NCI-H1694 treated with DMSO at 0.1 percent for 48 hours (cell line): ENCODE measurements around the gene LMNTD2.
"Not testable (repeated sequence)": the region's sequence is repeated elsewhere in the genome, so short reads cannot be mapped to it uniquely, and the experiment has no call there.

Experiments used
- DNase-seq: peaks from one replicate; lab custom pipeline; 2025; lab: John Stamatoyannopoulos, UW

LMNTD2 gene

GRCh38 chr11:532986-533585 lies 27.5 kb downstream of the LMNTD2 start:
- no peak for DNase-seq

- no peak for DNase-seq
These were observed 28.0 kb downstream of the LMNTD2 start for GRCh38 chr11:532527-532985.

- DNase-seq: no peak
These were observed 28.5 kb downstream of the LMNTD2 start for GRCh38 chr11:531919-532526.

- no peak for DNase-seq
These were observed 29.3 kb downstream of the LMNTD2 start for GRCh38 chr11:530960-531831.

GRCh38 chr11:529728-530411 lies 30.7 kb downstream of the LMNTD2 start:
- DNase-seq: no peak

GRCh38 chr11:528815-529727 lies 31.5 kb downstream of the LMNTD2 start:
- DNase-seq: no peak

GRCh38 chr11:528166-528814 lies 32.2 kb downstream of the LMNTD2 start:
- no peak for DNase-seq

GRCh38 chr11:526192-526591 lies 34.3 kb downstream of the LMNTD2 start:
- no peak for DNase-seq

- no peak for DNase-seq
These were observed 39.3 kb downstream of the LMNTD2 start for GRCh38 chr11:521177-521688.

GRCh38 chr11:520428-521176 lies 39.9 kb downstream of the LMNTD2 start:
- no peak for DNase-seq

GRCh38 chr11:518463-519202 lies 41.9 kb downstream of the LMNTD2 start:
- DNase-seq: no peak

- not testable (repeated sequence) for DNase-seq
These were observed 43.4 kb downstream of the LMNTD2 start for GRCh38 chr11:516918-517685.

- DNase-seq: no peak
These were observed 44.1 kb downstream of the LMNTD2 start for GRCh38 chr11:516400-516799.

GRCh38 chr11:515131-515530 lies 45.4 kb downstream of the LMNTD2 start:
- no peak for DNase-seq

- no peak for DNase-seq
These were observed 45.9 kb downstream of the LMNTD2 start for GRCh38 chr11:514606-515005.

GRCh38 chr11:512761-513595 lies 47.6 kb downstream of the LMNTD2 start:
- DNase-seq: no peak

GRCh38 chr11:508956-509355 lies 51.6 kb downstream of the LMNTD2 start:
- no peak for DNase-seq
